ENCODE data around the gene PPP2R3B.
"Not testable (repeated sequence)": the region's sequence is repeated elsewhere in the genome, so short reads cannot be mapped to it uniquely, and the experiment has no call there.

PPP2R3B gene

GRCh38 chrX:386768-387575 lies at the start of gene PPP2R3B:
Gene PPP2R3B (minus strand): TSS chrX:386907. CDS start chrX:386691, 216 bp downstream.
- no peak for TF ChIP-seq CTCF (IDR thresholded peaks at IDR 0.05; ENCODE audit: extremely low read depth, insufficient read depth, missing control alignments)
- peak; percentile 100 for DNase-seq (ENCODE audit: low spot score)
- in situ Hi-C loops (cut with MboI; ENCODE audit: low pct_unique_long_range_greater_than_20kb, low sequenced_read_pairs, unreplicated experiment): no loop called here

GRCh38 chrX:435536-436122 lies 48.9 kb upstream of the PPP2R3B start:
- DNase-seq (ENCODE audit: low spot score): no peak
- in situ Hi-C loops (cut with MboI; ENCODE audit: low pct_unique_long_range_greater_than_20kb, low sequenced_read_pairs, unreplicated experiment): no loop called here
- TF ChIP-seq CTCF (IDR thresholded peaks at IDR 0.05; ENCODE audit: extremely low read depth, insufficient read depth, missing control alignments): no peak

- no peak for TF ChIP-seq CTCF (IDR thresholded peaks at IDR 0.05; ENCODE audit: extremely low read depth, insufficient read depth, missing control alignments)
- DNase-seq (ENCODE audit: low spot score): no peak
- in situ Hi-C loops (cut with MboI; ENCODE audit: low pct_unique_long_range_greater_than_20kb, low sequenced_read_pairs, unreplicated experiment): no loop called here
These were observed 48.2 kb upstream of the PPP2R3B start for GRCh38 chrX:434946-435345.

- TF ChIP-seq CTCF (IDR thresholded peaks at IDR 0.05; ENCODE audit: extremely low read depth, insufficient read depth, missing control alignments): no peak
- in situ Hi-C loops (cut with MboI; ENCODE audit: low pct_unique_long_range_greater_than_20kb, low sequenced_read_pairs, unreplicated experiment): no loop called here
These were observed 47.1 kb upstream of the PPP2R3B start for GRCh38 chrX:433771-434170.

GRCh38 chrX:432666-433065 lies 46.0 kb upstream of the PPP2R3B start:
- in situ Hi-C loops (cut with MboI; ENCODE audit: low pct_unique_long_range_greater_than_20kb, low sequenced_read_pairs, unreplicated experiment); DNase-seq (ENCODE audit: low spot score): not testable (repeated sequence)

More at GRCh38 chrX:433771-434170, 47.1 kb upstream of the PPP2R3B start:
- DNase-seq (ENCODE audit: low spot score): no peak

GRCh38 chrX:431492-432111 lies 44.9 kb upstream of the PPP2R3B start:
- DNase-seq (ENCODE audit: low spot score): no peak
- in situ Hi-C loops (cut with MboI; ENCODE audit: low pct_unique_long_range_greater_than_20kb, low sequenced_read_pairs, unreplicated experiment): no loop called here
- TF ChIP-seq CTCF (IDR thresholded peaks at IDR 0.05; ENCODE audit: extremely low read depth, insufficient read depth, missing control alignments): no peak

GRCh38 chrX:431056-431455 lies 44.3 kb upstream of the PPP2R3B start:
- in situ Hi-C loops (cut with MboI; ENCODE audit: low pct_unique_long_range_greater_than_20kb, low sequenced_read_pairs, unreplicated experiment): no loop called here
- no peak for TF ChIP-seq CTCF (IDR thresholded peaks at IDR 0.05; ENCODE audit: extremely low read depth, insufficient read depth, missing control alignments)
- no peak for DNase-seq (ENCODE audit: low spot score)
